HFF-Myc (cell line): ENCODE results near the gene SEC11A.
"Not testable (repeated sequence)": the region's sequence is repeated elsewhere in the genome, so short reads cannot be mapped to it uniquely, and the experiment has no call there.

Experiments
- DNase-seq: peaks from one replicate; pipeline ENCODE4 v3.0.0-alpha.2; 2011; ENCODE audit warnings: low read depth; ENCODE audit errors: extremely low read depth
- H3K4me3 ChIP-seq: replicated peaks from 2 replicates; pipeline ENCODE4 v1.5.1; 2011; ENCODE audit warnings: low read depth, mild to moderate bottlenecking, control low read depth, low read length
- CTCF ChIP-seq: IDR thresholded peaks from 2 replicates; pipeline ENCODE4 v1.5.1; 2012; ENCODE audit warnings: mild to moderate bottlenecking, low read depth, low read length, control low read depth; ENCODE audit errors: missing control alignments

Gene SEC11A

GRCh38 chr15:84643838-84644237, 72.1 kb downstream of the SEC11A start:
- H3K4me3 ChIP-seq = no peak overlapping the region
- TF ChIP-seq CTCF = no peak
- DNase-seq = no peak

GRCh38 chr15:84642640-84643039, 73.3 kb downstream of the SEC11A start:
- DNase-seq, H3K4me3 ChIP-seq: not testable (repeated sequence)

GRCh38 chr15:84641871-84642270, 74.1 kb downstream of the SEC11A start:
- DNase-seq, H3K4me3 ChIP-seq: not testable (repeated sequence)

- TF ChIP-seq CTCF = no peak
- H3K4me3 ChIP-seq = no peak overlapping the region
- no peak for DNase-seq
Observed at GRCh38 chr15:84638103-84638502, 77.8 kb downstream of the SEC11A start.

- DNase-seq = no peak
- peak overlapping the region; percentile 50 for H3K4me3 ChIP-seq
- TF ChIP-seq CTCF = no peak
Observed at GRCh38 chr15:84634228-84634837, 81.6 kb downstream of the SEC11A start.

GRCh38 chr15:84633311-84634227, 82.4 kb downstream of the SEC11A start:
- no peak for TF ChIP-seq CTCF
- no peak for DNase-seq
- H3K4me3 ChIP-seq = peak overlapping the region; percentile 50

GRCh38 chr15:84631706-84632272, 84.2 kb downstream of the SEC11A start:
- H3K4me3 ChIP-seq = peak overlapping the region; percentile 50
- no peak for TF ChIP-seq CTCF
- no peak for DNase-seq

- TF ChIP-seq CTCF = no peak
- no peak for DNase-seq
- no peak overlapping the region for H3K4me3 ChIP-seq
Observed at GRCh38 chr15:84629033-84629432, 86.9 kb downstream of the SEC11A start.
